HG03432 (cell line): ENCODE results near the gene RRP7A.
"Not testable (repeated sequence)": the region's sequence is repeated elsewhere in the genome, so short reads cannot be mapped to it uniquely, and the experiment has no call there.

Source experiments
- ATAC-seq: cut with Tn5 transposase; IDR thresholded peaks from one replicate; pipeline ENCODE4 v1.9.1; 2021; ENCODE audit warnings: mild to moderate bottlenecking, moderate library complexity; ENCODE audit not compliant: unreplicated experiment

RRP7A gene

GRCh38 chr22:42536634-42537033, 17.0 kb upstream of the RRP7A start:
- not testable (repeated sequence) for ATAC-seq

DNA sequence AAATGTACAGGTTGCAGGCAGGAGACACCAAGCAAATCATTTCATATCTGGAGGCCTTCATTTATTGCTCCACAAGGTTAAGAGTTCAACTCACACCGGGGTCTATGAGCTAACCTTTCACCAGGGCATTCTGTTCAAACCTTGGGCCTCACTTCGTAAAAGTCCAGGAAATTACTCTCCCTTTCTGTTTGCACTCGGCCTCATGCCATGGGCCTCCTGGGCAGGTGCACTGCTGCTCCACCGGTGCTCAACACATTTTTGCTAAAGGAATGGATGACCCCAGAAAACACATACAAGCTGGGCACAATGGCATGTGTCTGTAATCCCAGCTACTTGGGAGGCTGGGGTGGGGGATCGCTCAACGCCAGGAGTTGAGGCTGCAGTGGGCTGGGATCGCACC, 16.6 kb upstream of the RRP7A start:
- no peak for ATAC-seq

DNA sequence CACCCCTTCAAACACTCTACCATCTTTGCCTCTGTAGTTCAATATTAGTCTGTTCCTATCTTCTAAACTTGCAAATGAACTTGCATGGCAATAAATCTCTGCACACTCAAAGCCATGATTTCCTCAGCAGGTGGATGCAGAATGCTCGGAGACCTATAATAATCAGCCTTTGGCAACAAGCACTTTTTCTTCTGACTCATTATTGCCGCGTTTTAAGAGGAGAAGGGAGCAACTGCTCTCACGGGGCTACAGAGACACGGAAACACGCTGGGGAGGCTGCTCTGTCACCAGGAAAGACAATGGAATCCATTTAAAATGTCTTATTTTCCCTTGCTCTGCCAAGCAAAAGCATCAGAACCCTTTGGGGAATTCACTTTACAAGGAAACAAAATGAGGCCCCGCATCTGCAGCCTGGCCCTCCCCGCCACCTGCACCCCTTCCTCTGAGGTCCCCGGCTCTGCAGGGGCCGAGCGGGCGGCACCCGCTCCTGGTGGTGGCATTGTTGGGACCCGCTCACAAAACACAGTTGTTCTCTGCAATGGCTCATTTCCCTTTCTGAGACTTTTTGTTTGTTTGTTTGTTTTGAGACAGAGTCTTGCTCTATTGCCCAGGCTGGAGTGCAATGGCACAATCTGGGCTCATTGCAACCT, 15.6 kb upstream of the RRP7A start:
- ATAC-seq = not testable (repeated sequence)

- no peak for ATAC-seq
Observed at GRCh38 chr22:42533638-42533977, 14.0 kb upstream of the RRP7A start.

GRCh38 chr22:42531401-42532084, 11.9 kb upstream of the RRP7A start:
- not testable (repeated sequence) for ATAC-seq

DNA sequence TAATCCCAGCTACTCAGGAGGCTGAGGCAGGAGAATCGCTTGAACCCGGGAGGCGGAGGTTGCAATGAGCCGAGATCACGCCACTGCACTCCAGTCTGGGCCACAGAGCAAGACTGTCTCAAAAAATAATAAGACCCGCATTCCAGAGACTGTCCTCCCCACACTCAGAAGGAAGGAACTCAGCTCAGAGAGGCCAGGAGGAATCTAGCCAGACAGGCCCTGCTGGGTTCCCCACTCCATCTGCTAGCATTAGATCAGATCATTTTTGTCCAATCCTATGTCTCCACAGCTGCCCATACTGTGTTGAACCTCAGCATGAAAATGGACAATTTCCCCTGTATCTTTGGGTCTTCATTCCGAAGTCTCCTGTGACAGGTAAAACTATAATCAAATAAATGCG, 9.8 kb upstream of the RRP7A start:
- ATAC-seq = not testable (repeated sequence)

- ATAC-seq = no peak
Observed at GRCh38 chr22:42528591-42529307, 9.2 kb upstream of the RRP7A start.

- ATAC-seq = no peak
Observed at GRCh38 chr22:42522546-42522945, 3.0 kb upstream of the RRP7A start.

- no peak for ATAC-seq
Observed at GRCh38 chr22:42521228-42521546, 1.6 kb upstream of the RRP7A start.

DNA sequence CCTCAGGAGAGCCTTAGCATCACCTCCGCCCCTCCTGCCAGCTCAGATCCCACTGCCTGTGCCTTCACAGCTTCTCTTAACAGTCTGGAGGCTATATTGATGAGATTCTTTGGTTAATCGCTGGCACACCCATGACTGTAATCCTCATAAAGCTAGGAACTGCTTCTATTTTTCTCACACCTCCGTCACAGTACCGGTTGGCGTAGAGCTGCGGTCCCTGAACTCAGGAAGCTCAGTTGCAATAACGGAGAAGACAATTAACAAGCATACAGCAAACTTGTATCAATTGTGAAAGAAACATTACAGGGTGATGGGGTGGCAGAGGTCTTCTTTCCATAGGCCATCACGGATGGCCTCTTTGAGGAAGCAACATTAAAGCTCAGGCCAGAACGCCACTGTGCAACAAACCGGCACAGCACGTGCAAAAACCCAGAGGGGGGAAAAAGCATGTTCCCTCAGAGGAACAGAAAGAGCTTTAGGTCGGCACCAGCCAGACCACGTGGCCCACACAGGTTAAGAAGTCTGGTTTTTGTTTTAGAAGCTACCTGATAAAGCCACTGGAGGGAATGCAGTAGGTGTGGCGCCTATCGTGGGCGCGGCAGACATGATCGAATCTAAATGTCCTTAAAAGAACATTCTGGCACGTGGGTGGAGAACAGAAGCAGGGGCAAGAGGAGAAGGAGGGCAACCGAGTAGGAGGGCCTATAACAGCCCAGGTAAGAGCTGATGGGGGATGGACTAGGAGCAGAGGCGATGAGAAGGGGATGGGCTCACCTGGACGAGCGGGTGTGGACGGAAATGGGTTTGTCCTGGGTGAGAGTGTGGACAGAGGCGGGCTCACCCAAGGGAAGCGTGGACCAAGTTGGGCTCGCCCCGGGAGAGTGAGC, 715 bp downstream of the RRP7A start:
- not testable (repeated sequence) for ATAC-seq

DNA sequence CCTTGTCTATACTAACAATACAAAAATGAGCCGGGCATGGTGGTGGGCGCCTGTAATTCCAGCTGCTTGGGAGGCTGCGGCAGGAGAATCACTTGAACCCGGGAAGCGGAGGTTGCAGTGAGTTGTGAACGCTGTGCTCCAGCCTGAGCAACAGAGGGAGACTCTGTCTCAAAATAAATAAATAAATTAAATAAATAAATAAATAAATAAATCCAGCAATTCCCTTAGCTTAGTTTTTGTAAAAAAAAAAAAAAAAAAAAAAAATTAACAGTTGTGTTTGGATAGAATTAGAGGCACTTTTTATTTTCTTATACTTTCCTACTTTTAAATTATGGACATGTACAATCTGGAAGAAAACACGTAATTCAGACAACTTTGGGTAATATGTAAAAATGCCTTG, 2.5 kb downstream of the RRP7A start:
- ATAC-seq = not testable (repeated sequence)

DNA sequence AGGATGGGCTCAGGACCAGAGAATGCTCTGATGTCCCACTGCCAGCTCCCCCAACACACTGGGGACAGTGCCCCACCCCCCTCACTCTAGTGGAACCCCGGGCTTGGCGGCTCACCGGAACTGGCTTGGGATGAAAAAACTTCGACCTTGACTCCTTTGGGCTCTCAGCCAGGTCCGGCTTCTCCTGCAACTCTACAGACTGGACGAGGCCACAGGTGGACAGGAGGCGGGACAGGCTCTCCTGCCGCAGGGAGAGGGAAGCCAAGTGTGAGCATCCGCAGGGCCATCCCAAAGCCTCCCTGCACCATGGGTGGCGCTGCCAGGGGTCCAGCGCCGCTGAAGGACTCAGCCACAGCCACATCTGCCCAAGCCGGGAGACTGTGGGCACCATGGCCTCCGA, 3.7 kb downstream of the RRP7A start:
- ATAC-seq = no peak

- not testable (repeated sequence) for ATAC-seq
Observed at GRCh38 chr22:42515304-42515703, 4.3 kb downstream of the RRP7A start.

DNA sequence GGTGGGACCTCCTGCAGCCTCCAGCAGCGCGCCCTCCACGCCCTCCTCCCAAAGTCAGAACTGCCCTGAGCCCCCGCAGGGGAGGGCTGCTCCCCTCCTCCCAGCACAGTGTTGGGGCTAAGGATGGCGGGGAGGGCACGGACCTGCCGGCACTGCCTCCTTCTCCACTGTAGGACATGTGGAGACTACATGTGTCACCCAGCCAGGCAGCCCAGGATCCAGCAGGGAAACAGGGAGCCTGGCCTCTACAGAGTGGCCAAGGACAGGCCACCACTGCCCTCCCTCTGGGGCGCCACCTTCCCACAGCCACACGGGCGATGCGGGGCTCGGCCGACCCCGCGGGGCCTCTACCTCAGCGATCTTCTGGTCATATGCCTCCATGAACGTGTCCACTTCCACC, 5.3 kb downstream of the RRP7A start:
- ATAC-seq = not testable (repeated sequence)

DNA sequence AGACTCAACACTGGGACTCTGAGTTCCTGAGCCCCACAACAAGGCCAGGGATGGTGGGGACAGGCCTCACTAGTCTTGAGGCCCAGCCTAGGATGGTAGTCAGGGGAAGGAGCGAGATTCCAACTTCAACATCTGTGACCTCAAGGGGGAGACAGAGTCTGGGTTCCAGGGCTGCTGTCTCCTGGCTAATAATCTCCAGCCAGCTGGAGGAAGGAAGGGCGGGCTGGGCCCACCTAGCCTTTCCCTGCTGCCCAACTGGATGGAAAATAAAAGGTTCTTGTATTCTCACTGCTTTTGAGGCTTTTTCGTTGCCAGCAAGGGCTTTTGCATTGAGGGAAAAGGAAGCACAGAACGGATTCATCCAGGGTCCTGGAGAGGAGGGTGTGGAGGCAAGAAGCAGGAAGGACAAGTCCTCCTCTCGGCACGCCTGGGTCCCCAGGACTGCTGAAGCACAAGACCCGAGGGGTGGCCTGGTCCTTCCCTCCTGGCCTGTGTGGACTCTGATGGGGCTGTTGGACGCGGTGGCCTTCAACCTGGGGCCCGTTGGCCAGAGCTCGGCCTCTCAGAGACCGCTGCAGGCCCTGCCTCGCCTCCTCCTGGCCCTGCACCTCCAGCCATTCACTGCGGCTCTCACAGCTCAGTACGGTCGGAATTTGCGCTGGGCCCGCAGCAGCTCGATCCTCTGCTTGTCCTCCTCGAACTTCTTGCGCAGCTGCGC, 7.2 kb downstream of the RRP7A start:
- not testable (repeated sequence) for ATAC-seq

GRCh38 chr22:42511401-42511891, 8.2 kb downstream of the RRP7A start:
- no peak for ATAC-seq

GRCh38 chr22:42509548-42509947, 10.0 kb downstream of the RRP7A start:
- no peak for ATAC-seq

- ATAC-seq = not testable (repeated sequence)
Observed at GRCh38 chr22:42508975-42509364, 10.6 kb downstream of the RRP7A start.

DNA sequence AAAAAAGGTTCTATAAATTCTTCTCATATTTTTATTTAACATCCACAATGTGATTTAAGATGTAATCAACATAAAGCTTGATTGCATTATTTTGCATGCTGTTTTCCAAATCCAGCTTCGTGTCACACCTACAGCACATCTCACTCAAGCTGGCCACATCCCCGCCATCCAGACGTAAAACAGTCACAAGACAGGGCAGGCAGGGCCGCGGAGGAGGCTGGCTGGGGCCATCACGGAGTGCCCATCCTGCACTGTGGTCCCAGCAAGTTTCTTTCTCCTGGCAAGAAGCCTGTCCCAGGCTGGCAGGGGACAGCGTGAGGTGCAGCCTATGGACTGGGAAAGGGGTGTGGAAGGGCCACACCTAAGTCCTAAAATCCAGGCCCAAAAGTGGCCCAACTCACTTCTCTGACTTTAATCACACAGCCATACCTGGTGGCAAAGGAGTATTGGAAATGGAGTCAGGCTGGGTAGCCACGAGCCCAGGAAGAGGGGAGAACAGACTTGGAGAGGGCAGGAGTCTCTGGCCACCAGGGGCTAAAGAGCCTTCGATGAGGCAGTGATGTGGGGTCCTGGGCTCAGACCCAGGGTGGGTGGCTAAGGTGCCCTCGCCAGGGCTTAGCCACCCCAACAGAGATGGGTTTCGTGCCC, 11.1 kb downstream of the RRP7A start:
- not testable (repeated sequence) for ATAC-seq

DNA sequence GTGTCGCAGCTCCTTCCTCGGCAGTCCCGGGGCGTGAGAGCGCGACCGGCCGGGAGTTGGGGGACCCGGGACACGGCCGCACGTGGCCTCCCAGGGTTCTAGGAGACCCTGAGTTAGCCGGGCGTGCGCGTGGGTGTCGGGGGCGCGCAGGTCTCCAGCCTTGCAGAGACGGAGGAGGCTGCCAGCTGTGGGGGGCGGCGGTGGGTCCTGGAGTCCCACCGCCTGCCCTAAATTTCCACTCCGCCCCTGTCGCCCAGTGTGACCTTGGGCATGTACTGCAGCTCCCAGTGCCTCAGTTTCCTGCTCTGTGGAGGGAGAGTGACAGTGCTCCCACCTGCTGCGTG, 18.8 kb downstream of the RRP7A start:
- no peak for ATAC-seq
